ENCODE results near the gene MRPL21. TPM values are rescaled to one million over a fixed set of nuclear protein-coding genes. Genes with fewer than 3 reads are reported as not detected.

Gene MRPL21
- total RNA-seq: 64.4 and 69.0 TPM in 2 replicates
- long read RNA-seq, transcript MRPL21-201 (7 exons, 683 nt): major isoform, 13 of 18 reads
- long read RNA-seq, partial matches to known transcripts: 2 of 18 reads
- long read RNA-seq, other reads (novel, unspliced or antisense): 1 of 18 reads

DNA sequence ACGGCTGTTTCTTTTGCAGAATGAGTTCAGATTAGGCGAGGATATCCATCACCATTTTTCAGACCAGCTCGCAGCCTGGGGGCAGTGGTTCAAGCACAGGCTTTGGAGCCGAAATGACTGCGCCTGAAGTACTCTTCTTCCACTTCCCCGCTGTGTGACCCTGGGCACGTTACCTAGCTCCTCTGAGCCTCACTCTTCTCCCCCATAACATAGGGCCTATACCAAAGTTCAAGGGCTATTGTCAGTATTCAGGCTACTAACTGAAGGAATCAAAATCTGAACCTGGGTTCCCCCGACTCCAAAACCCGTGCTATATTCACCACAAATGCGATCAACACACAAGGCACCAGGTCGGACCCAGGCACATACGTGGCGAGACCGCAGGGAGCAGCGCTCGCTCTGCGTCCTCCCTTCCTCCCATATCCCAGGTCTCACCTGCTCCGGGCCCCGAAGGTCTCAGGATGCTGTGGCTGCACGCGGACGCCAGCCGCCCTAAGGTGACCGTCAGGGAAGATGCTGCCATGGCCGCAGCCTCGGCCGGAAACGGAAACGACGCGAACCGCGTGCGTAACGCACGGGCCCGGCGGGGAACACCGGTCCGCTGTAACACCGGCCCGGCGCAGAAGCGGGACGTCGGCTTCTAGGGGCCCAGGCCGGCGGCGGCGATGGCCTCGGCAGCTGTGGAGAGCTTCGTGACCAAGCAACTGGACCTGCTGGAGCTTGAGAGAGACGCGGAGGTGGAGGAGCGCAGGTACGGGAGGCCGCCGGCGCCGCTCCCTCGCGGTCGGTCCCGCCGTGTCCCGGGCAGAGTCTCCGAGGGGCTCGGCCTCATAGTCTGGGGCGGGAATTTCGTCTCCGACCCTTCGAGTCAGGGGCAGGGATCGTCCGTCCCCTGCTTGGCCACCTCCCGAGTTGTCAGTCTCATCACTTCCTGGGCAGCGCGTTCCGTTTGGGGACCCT lies at the start of gene MRPL21, which contains the start of gene IGHMBP2:
TSS of gene MRPL21 (minus strand) at position 545 of the 960 bp plus-strand sequence. CDS start at position 523, 22 bp downstream.
TSS of gene IGHMBP2 (plus strand) at position 604 of the 960 bp plus-strand sequence. CDS start at position 666, 62 bp downstream.
- peak within 1 kb of the TSS; percentile 98 for H3K4me3 Mint-ChIP-seq
- no peaks in the 10 kb centered on the region for H3K9me3 Mint-ChIP-seq
- peak; percentile 86 for DNase-seq (ENCODE audit: low read depth, low spot score)
- H3K27ac Mint-ChIP-seq (ENCODE audit: unreplicated experiment): peak within 1 kb of the TSS; percentile 94
- H3K27me3 Mint-ChIP-seq (ENCODE audit: low read depth): no peaks in the 10 kb centered on the region
- TF ChIP-seq, protein P1, sequence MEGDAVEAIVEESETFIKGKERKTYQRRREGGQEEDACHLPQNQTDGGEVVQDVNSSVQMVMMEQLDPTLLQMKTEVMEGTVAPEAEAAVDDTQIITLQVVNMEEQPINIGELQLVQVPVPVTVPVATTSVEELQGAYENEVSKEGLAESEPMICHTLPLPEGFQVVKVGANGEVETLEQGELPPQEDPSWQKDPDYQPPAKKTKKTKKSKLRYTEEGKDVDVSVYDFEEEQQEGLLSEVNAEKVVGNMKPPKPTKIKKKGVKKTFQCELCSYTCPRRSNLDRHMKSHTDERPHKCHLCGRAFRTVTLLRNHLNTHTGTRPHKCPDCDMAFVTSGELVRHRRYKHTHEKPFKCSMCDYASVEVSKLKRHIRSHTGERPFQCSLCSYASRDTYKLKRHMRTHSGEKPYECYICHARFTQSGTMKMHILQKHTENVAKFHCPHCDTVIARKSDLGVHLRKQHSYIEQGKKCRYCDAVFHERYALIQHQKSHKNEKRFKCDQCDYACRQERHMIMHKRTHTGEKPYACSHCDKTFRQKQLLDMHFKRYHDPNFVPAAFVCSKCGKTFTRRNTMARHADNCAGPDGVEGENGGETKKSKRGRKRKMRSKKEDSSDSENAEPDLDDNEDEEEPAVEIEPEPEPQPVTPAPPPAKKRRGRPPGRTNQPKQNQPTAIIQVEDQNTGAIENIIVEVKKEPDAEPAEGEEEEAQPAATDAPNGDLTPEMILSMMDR (conservative IDR thresholded peaks at IDR 0.05): no peak
- H3K4me1 Mint-ChIP-seq: peaks cover 30% of the 10 kb centered on the region
- H3K36me3 Mint-ChIP-seq (ENCODE audit: low read depth): peaks cover 2% of the 10 kb centered on the region

DNA sequence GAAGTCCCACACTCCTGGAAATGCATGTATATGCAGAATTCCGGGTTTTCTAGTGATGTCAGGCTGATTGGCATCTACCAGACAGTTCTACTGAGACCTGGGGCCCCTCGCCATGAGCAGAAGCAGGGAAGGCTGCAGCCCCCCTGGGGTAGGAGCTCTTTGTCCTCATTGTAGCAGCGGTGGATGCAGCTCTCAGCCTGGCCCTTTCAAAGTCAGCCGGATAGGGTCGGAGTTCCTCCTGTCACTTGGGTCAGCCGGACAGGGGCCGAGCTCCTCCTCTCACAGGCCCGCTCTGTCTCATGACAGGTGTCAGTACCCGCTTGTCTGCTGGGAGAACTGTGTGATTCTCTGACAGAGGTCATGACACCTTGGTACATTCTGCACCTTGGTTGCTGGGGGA lies 47.1 kb upstream of the MRPL21 start:
- peaks cover 30% of the 10 kb centered on the region for H3K4me1 Mint-ChIP-seq
- H3K27me3 Mint-ChIP-seq (ENCODE audit: low read depth): peaks cover 3% of the 10 kb centered on the region
- TF ChIP-seq, protein P1 (conservative IDR thresholded peaks at IDR 0.05): no peak
- peak overlapping the region; percentile 84 for H3K27ac Mint-ChIP-seq (ENCODE audit: unreplicated experiment)
- H3K9me3 Mint-ChIP-seq: no peaks in the 10 kb centered on the region
- DNase-seq (ENCODE audit: low read depth, low spot score): peak; percentile 22
- H3K36me3 Mint-ChIP-seq (ENCODE audit: low read depth): no peaks in the 10 kb centered on the region
- H3K4me3 Mint-ChIP-seq: peak overlapping the region; percentile 65

DNA sequence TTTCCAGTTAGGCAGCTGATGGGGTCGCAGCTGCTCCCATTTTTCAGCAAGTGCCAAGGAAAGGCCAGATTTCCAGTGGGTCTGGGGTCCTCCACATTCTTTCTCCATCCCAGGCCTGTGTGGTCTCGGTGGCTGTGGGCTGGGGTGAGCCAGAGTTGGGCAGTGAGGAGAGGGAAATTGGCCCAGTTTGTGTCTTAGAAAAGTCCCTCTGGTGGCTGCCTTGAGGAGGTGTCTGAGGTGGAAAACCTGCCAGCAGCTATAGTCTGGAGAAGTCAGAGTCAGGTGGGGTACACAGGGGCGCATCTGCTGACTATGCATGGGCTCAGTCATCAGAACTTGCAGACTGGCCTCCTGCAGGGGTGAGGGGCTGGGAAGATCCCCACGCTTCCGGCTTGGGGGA lies 46.6 kb upstream of the MRPL21 start:
- TF ChIP-seq, protein P1 (conservative IDR thresholded peaks at IDR 0.05): peak; percentile 53
- peaks cover 28% of the 10 kb centered on the region for H3K4me1 Mint-ChIP-seq
- H3K27me3 Mint-ChIP-seq (ENCODE audit: low read depth): peaks cover 3% of the 10 kb centered on the region
- peak overlapping the region; percentile 65 for H3K4me3 Mint-ChIP-seq
- no peaks in the 10 kb centered on the region for H3K36me3 Mint-ChIP-seq (ENCODE audit: low read depth)
- peak; percentile 16 for DNase-seq (ENCODE audit: low read depth, low spot score)
- no peak overlapping the region for H3K27ac Mint-ChIP-seq (ENCODE audit: unreplicated experiment)
- no peaks in the 10 kb centered on the region for H3K9me3 Mint-ChIP-seq

DNA sequence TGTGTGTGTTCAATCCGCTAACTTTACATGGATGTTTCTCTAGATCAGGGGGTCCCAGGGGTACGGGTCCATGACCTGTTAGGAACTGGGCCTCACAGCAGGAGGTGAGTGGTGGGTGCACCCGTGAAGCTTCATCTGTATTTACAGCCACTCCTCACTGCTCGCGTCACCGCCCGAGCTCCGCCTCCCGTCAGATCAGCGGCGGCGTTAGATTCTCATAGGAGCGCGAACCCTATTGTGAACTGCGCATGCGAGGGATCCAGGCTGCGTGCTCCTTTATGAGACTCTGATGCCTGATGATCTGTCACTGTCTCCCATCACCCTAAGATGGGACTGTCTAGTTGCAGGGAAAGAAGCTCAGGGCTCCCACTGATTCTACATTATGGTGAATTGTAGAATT lies 45.3 kb upstream of the MRPL21 start:
- no peak for DNase-seq (ENCODE audit: low read depth, low spot score)
- Mint-ChIP-seq H3K36me3 (ENCODE audit: low read depth) (no peaks in the 10 kb centered on the region), H3K27me3 (ENCODE audit: low read depth) (peaks cover 3% of the 10 kb centered on the region), H3K27ac (ENCODE audit: unreplicated experiment) (no peak overlapping the region), H3K4me3 (no peak overlapping the region), H3K9me3 (no peaks in the 10 kb centered on the region), H3K4me1 (peaks cover 26% of the 10 kb centered on the region)
- TF ChIP-seq, protein P1 (conservative IDR thresholded peaks at IDR 0.05): no peak

DNA sequence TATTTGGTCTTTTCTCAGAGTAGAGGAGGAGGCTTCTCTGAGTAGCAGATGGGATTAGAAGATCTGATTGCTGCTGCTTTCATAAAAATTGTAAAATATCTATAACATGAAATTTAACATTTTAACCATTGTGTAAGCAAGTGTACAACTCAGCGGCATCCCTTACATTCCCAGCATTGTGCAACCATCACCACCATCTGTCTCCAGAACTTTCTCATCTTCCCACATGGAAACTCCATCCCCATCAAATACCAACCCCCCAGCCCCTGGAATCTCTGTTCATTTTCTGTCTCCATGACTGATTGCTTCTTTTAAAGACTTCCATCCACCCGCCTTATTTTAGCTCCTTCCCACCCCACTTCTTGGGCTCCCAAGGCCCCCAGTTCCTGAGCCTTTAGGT lies 44.9 kb upstream of the MRPL21 start:
- Mint-ChIP-seq H3K9me3 (no peaks in the 10 kb centered on the region), H3K4me1 (peaks cover 26% of the 10 kb centered on the region), H3K27me3 (ENCODE audit: low read depth) (peaks cover 3% of the 10 kb centered on the region), H3K27ac (ENCODE audit: unreplicated experiment) (no peak overlapping the region), H3K4me3 (no peak overlapping the region), H3K36me3 (ENCODE audit: low read depth) (no peaks in the 10 kb centered on the region)
- DNase-seq (ENCODE audit: low read depth, low spot score): no peak
- TF ChIP-seq, protein P1 (conservative IDR thresholded peaks at IDR 0.05): no peak

Data from neural crest cell (in vitro differentiated cells).